GM18907 (cell line): ENCODE measurements around the gene NAA80.
A peak's percentile ranks its signal among the peaks of the same experiment; 100 is the strongest.

Experiments
- ATAC-seq: cut with Tn5 transposase; IDR thresholded peaks from one replicate; pipeline ENCODE4 v1.9.1; 2021; ENCODE audit warnings: mild to moderate bottlenecking, moderate library complexity; ENCODE audit not compliant: unreplicated experiment

NAA80 gene

DNA sequence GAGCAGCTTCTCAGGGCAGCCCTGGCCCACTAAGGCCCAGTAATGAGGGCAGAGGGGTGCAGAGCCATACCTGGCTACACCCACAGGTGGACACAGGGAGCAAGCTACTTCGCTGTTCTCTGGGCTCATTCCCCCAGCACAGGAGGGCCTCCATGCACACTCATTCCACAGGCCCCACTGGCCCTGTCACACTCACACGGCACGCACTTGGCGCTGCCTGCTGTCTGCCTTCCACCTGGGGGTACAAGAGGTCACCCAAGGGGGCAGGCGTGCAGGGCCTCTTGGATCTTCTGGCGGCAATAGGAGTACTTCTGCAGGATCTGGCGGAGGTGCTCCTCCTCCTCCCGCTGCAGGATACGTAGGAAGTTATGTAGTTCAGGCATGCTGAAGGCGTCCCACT, 31.1 kb upstream of the NAA80 start:
- ATAC-seq: no peak

DNA sequence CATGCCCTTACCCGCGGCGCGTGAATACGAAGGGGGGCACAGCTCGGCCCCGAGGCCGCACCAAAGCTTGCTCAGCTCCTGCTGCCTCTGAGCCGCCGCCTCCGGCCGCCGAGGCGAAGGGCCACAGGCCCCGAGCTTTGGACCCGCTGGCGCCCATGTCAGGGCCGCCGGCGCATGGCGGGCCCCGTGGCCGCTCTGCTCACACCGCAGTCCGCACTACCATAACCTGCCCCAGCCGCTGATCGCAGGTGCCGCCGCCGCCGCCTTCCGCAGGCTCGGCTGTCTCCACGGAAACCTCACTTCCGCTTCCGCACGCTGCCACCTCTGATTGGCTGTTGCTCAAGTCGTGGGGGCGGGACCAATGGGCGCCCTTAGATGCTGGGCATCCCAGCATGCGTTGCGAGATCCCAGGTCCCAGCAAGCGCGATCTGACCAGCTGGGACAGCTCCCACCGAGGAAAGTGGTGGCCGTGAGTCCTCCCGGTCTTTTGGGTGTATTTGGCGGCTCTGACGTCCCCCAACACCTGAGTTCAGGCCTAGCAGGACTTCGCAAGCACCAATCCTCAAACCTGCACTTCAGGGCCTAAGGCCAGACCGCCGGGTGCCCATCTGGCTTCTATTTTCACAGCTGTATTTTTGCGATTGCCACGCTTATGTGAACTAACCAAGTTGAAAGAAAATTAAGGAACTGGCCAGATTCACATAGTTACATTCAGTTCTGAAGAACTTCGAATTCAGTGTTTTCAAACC, 28.9 kb upstream of the NAA80 start, which contains the start of gene TUSC2:
TUSC2 (minus strand) TSS at position 281 of the 749 bp plus-strand sequence; CDS start at position 157, 124 bp downstream.
- peak; percentile 74 for ATAC-seq

DNA sequence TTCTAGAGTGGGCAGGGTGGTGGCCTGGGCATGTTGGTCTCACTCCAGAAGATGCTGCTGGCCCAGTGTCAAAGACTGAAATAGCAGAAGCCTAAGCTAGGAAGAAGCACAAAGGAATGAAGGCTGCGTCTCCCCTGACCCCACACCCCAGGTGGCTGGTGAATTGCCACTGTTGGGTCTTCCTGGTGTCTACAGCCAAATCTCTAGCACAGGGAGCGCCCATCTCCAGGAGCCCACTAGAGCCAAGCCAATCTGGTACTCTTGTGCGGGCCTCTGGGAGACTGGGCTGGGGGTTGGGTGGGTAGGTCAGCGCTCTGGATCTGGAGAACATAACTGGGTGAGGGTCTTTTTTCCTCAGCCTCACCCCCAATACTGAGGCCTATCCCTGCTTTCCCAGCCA, 27.9 kb upstream of the NAA80 start:
- no peak for ATAC-seq

DNA sequence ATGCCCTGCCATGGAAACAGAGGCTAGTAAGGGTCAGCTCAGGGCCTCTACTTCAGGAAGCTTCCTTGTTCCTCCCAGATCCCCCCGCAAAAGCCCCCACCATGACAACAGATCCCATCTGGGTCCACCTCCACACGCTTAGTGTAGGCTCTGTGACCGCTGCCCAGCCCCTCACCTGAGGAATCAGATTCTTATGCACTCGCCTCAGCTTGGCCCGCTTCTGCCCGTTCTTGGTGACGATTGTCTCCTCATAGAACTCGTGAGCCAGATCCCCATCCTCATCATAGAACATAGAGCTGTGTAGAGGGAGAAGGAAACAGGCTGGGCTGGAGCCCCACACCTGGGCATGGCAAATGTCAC, 27.0 kb upstream of the NAA80 start:
- no peak for ATAC-seq

DNA sequence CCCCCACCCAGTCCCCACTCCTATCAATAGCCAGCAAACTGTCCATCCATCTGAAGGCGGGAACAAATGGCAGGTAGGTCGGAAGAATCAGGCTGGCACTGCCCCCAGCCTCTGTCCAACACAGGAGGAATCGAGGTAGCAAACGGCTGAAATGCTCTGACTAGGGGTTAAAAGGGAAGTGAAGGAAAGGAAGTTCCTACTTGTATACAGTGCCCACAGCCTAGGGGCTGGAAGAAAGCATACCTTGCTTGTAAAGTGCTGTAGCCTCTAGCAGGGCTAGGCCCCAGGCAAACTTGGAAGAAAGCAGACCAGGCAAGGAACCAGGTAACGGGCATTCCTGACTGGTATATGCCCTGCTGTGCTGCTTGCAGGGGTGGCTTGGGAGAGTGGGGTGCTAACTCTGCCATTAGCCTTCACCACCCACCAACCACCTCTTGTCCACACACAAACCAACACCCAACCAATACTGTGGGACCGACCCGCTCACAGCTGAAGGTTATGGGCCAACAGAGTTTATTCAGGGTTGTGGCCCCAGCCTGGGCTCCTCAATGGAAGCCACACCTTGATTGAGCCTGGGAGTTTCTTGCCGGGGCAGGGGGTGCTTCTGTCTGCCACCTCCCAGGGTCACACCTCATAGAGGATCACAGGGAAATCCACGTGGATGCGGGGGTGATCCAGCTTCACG, 26.4 kb upstream of the NAA80 start:
- no peak for ATAC-seq

DNA sequence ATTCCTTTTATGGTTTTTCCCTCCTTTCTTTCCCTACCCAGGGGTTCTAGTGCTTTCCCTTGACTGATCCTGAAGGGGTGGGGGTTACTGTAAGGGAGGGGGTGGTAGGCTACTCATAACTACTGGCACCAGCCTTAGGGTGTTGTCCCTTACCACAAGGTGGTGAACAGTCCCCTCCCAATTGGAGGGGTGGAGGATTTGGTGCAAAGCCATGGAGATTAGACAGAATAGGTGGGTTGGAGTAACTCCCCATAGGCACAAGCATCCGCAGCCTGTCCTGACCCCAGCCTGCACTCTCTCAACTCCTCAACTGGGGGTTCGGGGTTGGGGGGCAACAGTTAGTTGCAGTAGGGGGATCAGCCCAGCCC, 25.9 kb upstream of the NAA80 start:
- no peak for ATAC-seq

DNA sequence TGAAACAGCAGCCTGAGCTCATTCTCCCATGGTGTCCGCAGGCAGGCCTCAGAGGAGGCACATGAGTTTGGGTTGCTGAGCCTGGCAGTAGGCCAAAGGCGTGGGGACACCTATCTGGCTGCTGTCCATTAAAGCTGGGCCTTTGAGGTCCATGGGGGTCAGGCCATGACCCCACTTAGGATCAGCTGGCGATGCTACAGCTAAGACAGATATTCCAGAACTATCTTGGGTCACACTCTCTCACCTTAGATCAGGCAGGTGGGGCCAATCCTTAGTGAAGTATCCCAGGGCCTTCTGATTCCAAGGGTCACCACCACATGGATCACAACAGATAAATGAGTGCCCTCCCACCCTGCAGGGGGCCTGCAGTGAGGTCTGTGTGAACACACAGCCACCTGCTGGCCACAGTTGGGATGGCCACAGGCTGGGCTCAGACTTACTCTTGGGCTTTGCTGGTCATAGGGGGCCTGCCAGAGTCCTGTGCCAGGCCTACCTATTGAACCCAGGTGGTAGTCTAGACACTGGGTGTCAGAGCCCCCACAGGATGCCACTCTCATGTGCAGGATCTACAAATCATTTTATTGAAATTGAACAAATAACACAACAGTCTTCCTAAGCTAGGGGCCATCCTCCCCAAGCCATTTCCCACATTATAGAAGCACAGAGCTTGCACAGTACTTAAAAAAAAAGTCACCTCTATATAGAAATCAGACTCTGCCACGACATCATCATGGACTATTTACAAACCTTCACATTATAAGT, 25.3 kb upstream of the NAA80 start:
- ATAC-seq: no peak

DNA sequence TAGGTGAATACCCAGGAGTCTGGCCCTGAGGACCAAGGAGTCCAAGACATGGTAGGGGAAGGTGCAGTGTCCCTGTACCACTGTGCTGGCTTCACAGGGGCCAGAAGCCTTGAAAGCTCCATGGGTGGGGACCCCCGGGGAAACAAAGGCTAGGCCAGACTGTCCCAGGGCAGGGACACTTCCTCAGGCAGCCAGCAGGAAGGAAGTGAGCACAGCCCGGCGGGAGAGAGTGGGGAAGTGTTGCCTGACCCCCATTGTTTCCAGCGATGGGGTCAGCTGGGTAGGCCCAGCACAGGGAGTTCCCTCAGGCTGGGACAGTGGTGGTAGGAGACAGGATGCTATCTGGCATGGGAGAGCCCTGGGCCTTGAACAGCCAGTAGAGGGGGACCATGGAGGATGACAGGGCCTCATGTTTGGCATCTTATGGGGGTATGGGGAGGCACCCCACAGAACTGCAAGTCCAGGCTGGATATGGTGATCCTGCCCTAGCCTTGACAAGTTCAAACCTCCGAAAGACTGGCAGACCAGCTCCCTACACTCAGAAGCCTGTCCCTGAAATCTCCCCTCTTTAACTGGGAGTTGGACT, 24.5 kb upstream of the NAA80 start:
- no peak for ATAC-seq

DNA sequence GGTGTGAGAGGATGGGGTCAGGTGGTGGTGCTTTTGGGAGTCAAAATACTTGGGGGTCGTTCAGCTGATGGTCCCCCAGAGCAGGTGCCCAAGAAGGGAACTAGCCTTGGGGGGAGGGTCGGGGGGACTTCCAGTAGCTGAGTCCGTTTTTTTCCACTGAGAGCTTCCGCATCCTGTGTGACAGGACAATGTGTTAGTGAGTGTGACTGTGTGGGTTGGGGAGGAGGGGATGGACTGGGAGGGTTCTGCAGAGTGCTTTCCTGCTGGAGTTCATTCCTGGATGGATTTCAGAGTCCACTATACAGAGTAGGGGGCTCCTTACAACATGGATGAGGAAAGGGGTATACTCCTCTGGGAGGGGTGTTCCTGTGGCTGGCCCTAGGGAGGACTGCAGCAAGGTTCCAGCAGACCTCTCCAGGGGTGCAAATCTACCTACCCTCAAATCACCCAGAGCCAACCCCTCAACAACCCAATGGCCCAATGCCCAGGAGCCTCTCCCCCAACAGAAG, 23.9 kb upstream of the NAA80 start:
- no peak for ATAC-seq

DNA sequence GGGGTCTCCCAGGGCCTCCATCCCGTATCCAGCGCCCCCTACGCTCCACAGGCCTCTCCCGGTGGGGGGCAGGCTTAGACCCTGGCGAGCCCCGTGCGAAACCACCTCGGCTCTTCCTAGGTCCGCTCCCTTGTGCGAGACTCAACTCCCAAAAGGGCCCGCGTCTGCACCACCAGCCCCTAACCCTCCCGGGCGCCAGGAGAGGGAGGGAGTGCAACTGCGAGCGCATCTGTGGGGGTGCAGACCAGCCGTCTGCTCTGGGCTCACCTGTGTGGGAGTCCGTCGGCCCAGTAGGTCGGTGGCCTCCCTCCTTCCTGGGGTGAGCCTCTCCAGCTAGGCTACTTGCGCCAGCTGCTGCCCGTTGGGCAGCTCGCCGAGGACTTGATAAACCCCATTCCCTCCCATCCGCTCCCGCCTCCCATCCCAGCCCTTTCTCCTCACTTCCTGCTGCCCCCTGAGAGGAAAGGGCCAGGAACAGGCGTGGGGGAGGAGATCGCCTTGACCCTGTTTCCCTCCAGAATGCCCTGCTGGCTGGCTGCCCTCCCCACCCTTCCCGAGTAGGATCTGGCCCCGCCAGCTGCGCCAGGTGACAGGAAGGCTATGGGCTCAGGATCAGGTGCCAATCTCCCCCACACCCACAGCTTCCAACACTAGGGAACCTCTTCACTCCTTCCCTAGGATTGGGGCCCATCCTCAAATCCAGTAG, 23.3 kb upstream of the NAA80 start, which contains the start of gene HYAL2:
HYAL2 (minus strand) TSS at position 360 of the 706 bp plus-strand sequence. CDS start 2,256 bp downstream, outside the sequence.
- ATAC-seq: no peak

DNA sequence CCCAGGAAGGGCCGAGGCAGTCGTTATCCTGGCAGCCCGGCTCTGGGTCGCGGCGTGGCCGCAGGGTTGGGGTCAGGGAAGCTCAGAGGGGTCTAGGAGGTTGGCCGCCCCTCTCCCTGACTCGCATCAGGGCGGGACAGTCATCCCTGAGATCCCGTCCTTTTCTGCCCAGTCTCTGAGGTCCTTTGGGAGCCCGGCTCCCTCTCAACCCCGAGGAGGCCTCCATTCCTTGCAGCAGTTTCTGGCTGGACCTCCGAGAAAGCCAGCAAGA, 22.8 kb upstream of the NAA80 start:
- no peak for ATAC-seq

DNA sequence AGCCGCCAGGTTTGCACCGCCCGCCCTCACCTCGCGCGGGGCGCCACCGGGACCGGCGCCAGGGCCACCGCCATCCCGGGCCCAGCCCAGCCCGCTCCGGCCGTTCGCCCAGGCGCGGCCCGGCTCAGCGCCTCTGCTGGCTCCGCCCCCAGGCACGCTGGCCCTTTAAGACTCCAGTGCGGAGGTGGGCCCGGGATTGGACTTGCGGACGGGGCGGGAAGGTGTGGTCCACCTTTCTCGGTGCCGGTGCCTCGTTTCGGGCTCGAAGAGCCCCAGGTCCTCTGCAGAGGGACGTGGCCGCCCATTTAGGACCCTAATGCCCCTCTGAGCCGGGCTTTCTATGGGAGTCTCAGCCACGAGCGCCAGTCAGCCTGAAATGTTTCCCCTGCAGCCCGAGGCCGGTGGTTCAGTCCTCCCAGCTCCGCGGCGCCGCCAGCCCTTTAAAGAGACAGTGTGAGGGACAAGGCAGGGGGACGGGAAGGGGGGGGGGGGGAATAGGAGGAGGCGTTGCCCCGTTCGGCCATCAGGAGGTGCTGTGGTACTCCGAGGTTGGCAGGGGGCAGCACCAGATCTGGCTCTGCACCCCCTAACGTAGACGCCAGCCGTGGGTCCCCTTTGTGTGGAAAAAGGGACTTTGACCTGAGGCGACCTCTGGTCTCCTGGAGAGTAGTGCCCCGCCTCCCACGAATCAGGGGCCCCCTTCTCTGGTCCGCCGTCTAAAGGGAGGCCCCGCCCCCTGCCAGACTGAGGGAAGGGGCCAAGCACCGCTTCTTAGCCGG, 22.3 kb upstream of the NAA80 start:
- peak; percentile 75 for ATAC-seq

DNA sequence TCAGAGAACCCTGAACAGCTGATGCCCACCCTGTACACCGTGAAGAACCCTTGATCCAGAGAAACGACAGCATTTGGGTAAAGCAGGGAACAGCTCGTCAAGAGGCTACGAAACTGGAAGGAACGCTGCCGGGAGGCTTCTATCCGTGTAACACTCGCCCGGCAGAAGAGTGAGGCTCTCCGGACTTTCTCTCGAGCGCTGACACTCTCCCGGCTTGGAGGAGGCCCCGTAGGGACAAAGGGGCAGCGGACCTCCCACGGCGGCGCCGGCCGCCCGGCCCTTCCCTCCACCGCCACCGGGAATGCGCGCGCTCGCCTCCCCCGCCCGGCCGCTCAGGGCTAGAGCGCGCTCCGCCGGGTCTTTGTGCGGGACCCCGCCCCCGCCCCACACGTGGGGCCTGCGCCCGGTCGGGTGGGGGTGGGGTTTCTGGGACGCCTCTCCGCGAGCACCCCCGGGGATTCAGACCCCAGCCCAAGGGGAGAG, 21.7 kb upstream of the NAA80 start:
- peak; percentile 48 for ATAC-seq

DNA sequence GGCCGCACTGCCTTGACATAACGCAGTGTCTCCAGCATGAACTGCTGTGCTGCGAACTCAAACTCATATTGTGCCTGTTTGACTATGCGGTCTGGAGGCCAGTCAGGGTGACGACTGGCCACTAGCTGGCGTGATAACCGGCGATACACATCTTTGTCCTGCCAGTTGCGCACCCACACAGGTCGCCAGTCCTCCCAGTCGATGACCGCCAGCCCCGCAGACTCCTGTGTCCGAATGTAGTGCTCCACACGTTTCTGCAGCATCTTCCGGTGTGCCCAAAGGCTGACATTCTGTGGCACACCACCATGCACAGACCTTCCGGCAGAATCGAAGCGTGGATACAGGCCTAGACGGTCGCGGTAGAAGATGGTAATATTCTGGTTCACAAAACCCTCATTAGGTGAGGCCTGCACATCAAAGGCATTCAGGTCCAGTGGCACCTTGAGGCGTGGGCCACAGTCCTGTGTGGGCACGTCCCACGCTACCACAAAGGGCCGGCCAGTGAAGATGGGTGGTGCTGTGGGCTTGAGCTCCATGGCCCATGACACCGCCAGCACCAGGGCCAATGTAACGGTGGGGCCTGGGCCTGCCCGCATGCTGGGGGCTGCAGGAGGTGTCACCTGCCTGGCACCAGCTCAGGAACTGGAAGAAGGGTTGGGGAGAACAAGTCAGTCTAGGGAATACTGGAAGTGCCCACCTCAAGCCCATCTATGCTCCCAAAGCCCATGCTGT, 20.9 kb upstream of the NAA80 start:
- ATAC-seq: no peak

DNA sequence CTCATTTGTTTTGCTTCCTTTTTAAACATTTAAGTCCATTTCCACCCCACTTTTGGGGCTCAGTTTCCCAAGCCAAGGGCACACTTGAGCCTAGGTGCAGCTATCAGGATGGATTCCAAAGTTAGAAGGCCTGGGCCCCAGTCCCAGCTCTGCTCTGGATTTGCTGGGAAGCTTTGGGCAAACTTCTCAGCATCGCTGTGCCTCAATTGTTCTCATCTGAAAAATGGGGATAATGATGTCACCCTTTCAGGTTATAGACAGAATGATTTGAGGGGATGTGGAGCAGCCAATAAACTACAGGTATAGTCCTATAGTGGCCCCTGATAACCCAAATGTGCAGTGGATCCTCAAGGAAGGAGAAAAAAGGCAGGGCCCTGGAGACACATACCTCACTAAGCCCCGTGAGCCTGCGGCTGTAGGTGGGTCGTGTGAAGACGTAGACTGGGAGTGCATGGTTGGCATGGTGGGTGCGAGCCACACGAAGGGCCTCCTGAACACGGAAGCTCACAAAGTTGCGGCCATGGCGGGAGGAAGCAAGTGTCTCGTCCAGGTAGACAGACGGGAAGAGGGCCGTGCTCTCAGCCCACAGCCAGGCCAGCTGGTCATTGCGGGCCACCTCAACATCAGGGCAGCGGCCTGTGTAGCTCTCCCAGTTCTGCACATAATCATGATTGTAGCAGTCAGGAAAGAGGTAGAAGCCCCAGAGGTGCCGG, 20.1 kb upstream of the NAA80 start:
- no peak for ATAC-seq

DNA sequence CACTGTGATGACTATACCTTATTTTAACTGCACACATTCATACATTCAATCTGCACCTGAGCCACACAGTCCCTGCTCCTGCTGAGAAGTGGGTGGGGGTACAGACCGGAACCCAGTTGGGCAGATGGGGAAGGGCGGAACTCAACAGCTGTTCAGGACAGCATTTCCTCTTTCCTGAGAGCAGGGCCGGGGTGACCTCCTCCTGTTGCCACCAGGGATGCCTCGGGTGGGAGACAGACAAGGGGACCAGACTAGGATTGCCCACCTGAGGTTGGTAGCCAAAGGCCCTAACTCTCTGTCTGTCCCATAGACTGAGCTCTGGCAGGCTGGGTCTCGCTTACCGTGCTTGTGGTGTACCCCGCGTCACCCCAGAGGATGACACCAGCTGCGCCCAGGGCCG, 19.4 kb upstream of the NAA80 start:
- no peak for ATAC-seq

DNA sequence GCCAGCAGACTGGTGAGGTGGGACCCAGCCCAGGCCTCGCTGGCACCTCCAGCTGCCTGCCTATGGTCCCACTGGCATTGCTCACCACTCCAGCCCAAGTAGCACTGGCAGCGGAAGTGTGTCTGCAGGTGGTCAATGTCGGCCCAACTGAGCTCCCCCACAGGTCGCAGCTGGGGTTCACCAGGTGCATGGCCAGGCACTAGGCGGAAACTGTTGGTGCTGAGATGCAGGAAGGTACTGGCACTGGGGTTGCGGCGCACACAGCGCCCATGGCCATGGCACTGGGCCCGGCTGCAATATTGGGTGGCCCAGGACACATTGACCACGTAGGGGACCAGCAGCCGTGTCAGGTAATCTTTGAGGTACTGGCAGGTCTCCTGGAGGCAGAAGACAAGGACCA, 19.0 kb upstream of the NAA80 start:
- ATAC-seq: no peak

DNA sequence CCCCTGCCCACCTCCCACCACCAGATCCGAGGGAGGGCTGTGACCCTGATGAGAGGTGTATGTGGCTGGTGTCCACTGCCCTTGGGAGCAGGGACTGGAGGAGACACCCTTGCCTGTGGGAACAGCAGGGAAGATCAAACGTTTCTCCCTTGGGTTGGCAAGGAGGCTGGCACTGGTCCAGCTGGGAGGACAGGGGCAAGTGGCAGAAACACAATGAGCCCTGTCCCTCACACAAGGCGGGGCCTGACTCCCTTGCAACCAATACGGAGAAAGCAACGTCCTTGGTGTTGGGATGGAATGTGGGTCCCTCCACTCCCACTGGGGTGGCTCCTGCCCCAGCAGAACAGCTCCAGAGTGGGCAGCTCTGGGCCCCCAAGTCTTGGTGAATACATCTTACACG, 18.1 kb upstream of the NAA80 start:
- ATAC-seq: no peak
